Inflammatory macrophage (primary cell): Measurements from ENCODE around the gene MAN1A2.

ENCODE experiments used
- DNase-seq, 2 donors: peaks; one replicate each; pipeline ENCODE4 v3.0.0-alpha.2; 2020 to 2022

The MAN1A2 gene

DNA sequence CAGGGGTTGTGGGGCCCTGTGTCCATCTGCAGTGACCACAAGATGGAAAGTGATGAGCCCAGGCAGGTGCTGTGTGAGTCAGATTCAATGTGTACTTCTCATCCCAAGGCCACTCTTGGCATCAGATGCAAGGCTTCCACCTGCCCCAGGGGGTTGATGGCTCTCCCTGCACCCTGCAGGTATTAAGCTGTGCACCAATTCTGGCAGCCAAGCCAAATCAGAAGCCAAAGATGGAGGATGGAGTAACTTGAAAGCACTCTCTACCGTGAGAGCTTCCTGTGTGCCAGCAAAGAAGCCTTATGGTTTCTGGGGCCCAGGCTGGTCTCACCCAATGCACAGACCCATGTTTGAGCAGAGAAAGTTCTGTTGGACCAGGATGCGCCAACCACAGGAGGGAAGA is 194.3 kb downstream of the MAN1A2 start:
- DNase-seq, result no peak

- DNase-seq, result peak in 1 of 2 donors; percentile 33
Observed at GRCh38 chr1:117562581-117563491, 195.6 kb downstream of the MAN1A2 start.

DNA sequence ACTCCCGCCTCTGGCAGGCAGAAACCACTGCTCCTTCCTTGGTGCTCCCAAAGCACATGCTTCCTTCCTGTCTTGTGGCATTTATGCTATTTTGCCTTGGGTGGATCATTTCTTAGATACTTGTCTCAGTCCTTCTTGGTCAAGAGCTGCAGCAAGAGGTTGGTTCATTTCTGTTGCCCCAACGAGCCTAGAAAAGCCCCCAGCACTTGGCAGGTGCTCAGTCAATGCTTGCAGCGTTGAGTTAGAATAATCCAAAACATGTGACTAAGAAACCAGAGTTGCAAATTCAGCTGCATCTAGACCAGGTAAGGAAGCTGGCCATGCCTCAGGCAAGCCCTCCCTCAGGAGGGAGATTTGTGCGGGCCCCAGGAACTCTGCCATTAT is 196.2 kb downstream of the MAN1A2 start:
- no peak for DNase-seq

- DNase-seq, result peak; percentile 2 to 3
Observed at GRCh38 chr1:117564227-117565075, 197.2 kb downstream of the MAN1A2 start.

DNA sequence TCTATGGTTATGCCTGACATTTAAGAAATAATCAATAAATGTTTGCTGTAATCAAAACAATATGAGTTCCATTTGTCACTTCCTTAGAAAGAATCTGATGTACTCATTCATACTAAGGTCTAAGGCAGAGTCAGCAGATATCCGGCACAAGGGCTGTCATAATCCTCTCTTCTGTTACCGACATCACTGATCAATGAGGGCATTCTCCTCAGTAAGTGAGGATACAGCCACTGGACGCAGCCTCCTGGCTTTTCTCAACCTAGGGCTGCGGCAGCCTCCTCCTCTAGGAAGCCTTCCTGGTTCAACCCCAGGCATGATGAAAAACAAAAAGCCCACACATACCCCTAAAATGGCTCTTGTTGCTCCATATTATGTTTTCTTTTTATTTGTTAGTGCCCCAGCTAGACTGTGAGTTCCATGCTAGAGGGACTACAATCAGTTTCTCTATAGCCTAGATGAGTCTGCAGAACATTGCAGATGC is 197.9 kb downstream of the MAN1A2 start:
- DNase-seq, result no peak

DNA sequence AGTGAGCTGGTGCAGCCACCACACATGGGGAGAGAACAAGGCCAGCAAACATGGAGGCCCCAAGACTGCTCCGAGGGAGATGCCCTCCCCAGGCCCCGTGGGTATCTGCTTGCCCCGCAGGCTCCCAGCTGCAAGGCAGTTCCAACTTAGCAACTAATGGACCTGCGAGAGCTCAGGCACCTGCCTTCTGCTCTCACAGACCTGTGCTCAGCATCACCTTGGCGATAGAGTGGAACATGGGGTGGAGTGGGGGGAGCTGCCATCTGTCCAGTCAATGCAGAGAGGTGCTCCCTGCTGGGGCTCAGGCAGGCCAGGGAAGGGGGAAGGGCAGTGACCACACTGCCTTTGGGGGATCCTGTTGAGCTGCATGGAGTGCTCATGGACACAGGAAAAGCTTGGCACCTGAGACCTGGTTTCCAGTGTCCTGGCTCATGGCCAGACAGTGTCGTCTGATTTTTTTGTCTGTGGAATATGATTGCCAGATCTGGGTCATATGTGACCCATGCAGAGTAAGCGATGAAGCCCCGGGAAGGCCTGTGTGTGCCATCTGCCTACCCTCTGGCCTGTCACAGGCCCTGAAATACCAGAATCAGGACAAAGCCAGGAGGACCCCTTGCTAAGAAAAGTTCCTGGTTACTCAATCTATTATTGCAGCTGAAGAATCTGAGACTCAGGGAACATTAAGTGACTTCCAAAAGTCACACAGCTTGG is 198.7 kb downstream of the MAN1A2 start:
- no peak for DNase-seq

DNA sequence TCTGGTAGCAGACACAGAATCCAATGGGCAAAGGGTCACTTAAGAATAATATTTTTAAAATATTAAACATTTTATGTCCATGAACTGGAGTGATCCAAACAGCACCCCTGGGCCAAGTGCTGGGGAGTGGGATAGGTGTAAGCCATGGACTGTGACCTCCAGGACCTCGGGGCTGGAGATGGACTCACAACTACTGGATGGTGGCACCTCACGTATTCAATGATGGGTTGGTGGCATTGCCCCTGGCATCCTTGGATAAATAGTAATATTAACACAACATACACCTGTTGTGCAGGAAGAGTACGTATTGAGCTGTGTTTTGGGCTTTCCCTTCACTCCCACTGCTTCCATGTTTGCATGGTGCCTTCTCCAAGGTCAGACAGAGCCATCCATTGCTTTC is 199.3 kb downstream of the MAN1A2 start:
- no peak for DNase-seq

DNA sequence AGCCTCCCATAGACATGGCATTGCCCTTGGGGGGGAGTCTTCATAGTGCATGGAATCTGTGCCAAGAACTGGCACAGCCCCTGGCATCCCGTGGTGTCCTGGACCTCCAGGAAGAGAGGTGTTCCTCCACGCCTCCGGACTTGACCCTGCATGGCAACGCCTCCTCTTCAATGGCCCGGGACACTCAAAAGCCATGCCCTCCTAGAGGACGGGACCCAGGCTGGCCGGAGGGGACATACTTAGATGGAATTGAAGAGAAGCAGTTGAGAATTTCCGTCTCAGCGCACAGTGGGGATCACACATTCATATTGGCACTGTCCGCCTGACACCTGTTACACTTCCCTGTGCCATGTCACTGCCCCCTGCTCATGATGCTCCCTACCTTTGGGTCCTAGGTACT is 200.2 kb downstream of the MAN1A2 start:
- DNase-seq, result no peak

- DNase-seq, result no peak
Observed at GRCh38 chr1:117567976-117568375, 200.7 kb downstream of the MAN1A2 start.

GRCh38 chr1:117568999-117569398 is 201.8 kb downstream of the MAN1A2 start:
- DNase-seq, result no peak

- DNase-seq, result no peak
Observed at GRCh38 chr1:117569856-117570255, 202.6 kb downstream of the MAN1A2 start.

GRCh38 chr1:117570988-117571409 is 203.8 kb downstream of the MAN1A2 start:
- DNase-seq, result no peak

GRCh38 chr1:117571496-117571895 is 204.2 kb downstream of the MAN1A2 start:
- no peak for DNase-seq

- DNase-seq, result peak; percentile 30 to 56
Observed at GRCh38 chr1:117572546-117572945, 205.3 kb downstream of the MAN1A2 start.

- DNase-seq, result no peak
Observed at GRCh38 chr1:117573386-117574023, 206.3 kb downstream of the MAN1A2 start.

DNA sequence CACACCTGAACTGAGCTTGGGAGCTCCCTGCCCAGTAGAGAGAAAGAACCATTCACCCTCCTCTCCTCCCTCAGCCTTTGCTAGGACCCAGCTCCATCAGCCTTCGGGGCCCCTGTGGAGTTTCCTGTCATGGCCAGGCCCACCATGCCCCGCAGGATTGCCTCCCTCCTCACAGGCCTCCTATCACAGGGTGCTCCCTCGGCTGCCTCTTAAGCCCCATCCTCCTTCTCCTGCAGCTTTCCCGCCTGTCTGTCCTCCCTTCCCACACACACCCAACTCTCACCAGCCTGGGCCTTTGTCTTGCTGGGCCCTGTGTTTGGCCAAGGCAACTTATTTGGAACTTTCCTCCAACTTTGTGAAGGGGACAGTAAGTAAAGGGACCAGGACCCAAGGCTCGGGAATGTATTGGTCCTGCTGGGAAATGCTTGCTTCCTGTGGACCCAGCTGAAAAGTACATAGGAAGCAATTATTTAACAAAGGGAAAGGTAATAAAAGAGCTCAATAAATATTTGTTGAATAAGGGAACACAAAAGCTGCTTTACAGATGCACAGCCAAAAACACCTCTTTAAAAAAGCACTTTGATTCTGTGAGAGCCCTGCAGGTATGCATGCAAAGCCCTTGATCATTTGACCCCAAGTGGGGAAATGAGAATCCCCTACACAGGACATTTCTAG is 207.0 kb downstream of the MAN1A2 start:
- no peak for DNase-seq

GRCh38 chr1:117575586-117576225 is 208.5 kb downstream of the MAN1A2 start:
- DNase-seq, result no peak

- DNase-seq, result no peak
Observed at GRCh38 chr1:117576236-117576635, 209.0 kb downstream of the MAN1A2 start.

DNA sequence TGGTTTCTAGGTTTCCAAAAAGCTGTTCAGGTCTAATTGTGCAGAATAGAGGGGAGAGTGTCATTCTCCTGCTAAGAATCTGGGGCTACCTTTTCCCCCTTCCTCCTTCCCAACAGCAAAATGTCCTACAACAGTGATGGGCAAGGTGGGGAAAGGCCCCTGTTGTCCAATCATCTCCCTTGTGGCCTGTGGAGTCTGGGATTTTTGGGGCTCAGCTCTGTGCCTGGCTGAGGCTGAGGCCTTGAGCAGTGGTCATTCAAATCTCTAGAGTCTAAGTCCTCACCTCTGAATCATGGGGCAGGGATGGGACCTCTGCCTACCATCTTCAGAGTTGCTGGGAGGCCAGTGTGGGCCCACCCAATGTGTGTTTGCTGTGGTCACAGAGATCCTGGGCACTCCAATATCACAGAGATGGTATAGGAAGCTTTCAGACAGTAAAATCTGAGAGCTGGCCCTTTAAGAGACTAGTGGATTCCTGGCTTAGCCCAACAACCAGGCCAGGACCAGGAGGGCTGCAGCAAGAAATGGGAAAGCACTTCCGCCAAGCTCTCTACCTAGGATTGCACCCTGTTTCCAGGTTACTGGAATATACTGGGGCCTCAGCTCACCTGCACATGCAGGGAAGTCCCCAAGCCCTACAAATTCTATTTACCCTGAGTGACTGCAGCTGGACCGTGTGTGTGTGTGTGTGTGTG is 210.1 kb downstream of the MAN1A2 start:
- DNase-seq, result no peak

DNA sequence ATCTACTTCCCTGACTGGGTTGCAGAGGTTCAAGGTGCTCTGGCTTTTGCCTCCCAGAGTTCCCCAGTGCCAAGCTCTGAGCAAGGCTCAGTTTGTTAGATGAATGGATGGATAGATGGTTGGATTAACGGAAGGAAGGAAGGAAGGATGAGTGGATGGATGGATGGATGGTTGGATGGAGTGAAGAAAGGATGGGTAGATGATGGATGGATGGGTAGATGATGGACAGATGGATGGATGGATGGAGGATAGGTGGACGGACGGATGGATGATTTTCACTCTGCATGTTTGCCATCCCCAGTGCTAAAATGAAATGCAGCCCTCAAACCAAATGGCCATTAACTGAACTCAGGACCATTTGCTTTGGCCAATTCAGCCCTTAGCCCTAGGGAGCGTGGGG is 211.2 kb downstream of the MAN1A2 start:
- DNase-seq, result no peak
